ENCODE measurements around the gene IVD.

- TF ChIP-seq CTCF (IDR thresholded peaks at IDR 0.05; ENCODE audit: low read depth, low read length, poor library complexity, severe bottlenecking) (no peak), EZH2phosphoT487 (IDR thresholded peaks at IDR 0.05; ENCODE audit: borderline replicate concordance, low read length) (no peak)
Measured at GRCh38 chr15:40424483-40425115, 19.0 kb downstream of the IVD start.

All from DOHH2 (cell line).